A549 (cell line): ENCODE results near the gene VWF.

Experiments used
- CEBPB ChIP-seq, 2 experiments: fragments of >200 bp in 1 of 2; sonication (Bioruptor Twin) in 1 of 2; formaldehyde crosslinking in 1 of 2; IDR thresholded peaks; 2 replicates each; pipeline ENCODE4 v1.6.1; 2012 to 2016
- CTCF ChIP-seq: fragments of >200 bp; sonication (Bioruptor Twin); formaldehyde crosslinking; IDR thresholded peaks from 3 replicates; pipeline ENCODE4 v1.5.1; 2016
- GATA3 ChIP-seq: IDR thresholded peaks from 2 replicates; pipeline ENCODE4 v1.6.1; 2012; ENCODE audit warnings: borderline replicate concordance
- KDM1A ChIP-seq: fragments of 200-600 bp; sonication (generic); IDR thresholded peaks from 2 replicates; pipeline ENCODE4 v1.6.1; 2016; ENCODE audit warnings: low read depth, mild to moderate bottlenecking
- MAX ChIP-seq: IDR thresholded peaks from 2 replicates; pipeline ENCODE4 v1.6.1; 2012
- MYC ChIP-seq: IDR thresholded peaks from 2 replicates; pipeline ENCODE4 v1.6.1; 2012; ENCODE audit warnings: mild to moderate bottlenecking, inconsistent platforms, low read length, improper control_type of control experiment, borderline replicate concordance
- POLR2A ChIP-seq: IDR thresholded peaks from 2 replicates; pipeline ENCODE4 v1.6.1; 2012; ENCODE audit warnings: mild to moderate bottlenecking, low read length
- POLR2AphosphoS2 ChIP-seq: conservative IDR thresholded peaks from 2 replicates; pipeline ENCODE4 v1.6.1; 2012; ENCODE audit warnings: low read length, improper control_type of control experiment, inconsistent platforms
- TP53 ChIP-seq: fragments of 250-450 bp; sonication (Bioruptor Pico); IDR thresholded peaks from 2 replicates; pipeline ENCODE4 v1.5.0; 2021; ENCODE audit warnings: mild to moderate bottlenecking, moderate library complexity
- USF2 ChIP-seq: fragments of 450-650 bp; IDR thresholded peaks from 2 replicates; pipeline ENCODE4 v1.6.1; 2014; ENCODE audit warnings: antibody characterized with exemption
- TF ChIP-seq, protein P1 (sequence below): IDR thresholded peaks from 2 replicates; pipeline ENCODE4 v1.6.1; 2012

DNA sequence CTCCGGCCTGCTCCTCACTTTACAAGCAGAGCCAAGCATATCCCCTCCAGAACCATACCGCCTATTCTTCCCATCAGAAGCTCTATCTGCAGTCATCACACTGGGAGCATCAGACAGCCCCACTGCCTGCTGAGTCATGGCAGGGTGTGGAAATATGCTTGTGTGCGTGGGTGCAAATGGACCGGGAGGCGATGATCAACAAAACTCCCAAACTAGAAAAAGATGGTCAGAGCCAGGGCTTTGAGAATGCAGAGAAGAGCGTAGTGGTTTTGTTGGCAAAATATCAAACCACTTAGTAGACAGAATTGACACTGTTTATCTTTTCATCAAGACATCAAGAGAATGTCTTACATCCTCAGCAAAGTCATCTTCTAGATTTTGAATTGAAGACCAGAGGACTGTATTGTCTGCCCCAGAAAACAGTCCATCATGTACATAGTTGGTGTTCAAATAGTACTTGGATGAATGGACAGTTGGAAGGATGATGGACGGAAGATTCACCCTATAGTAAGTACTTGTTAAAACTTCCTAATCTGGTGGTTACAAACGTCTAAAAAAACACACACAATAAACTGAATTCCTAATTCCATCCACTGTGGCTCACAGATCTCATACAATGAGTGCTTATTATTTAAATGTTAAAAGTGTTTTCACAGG, 54.9 kb downstream of the VWF start:
- no peak for TF ChIP-seq CTCF
- TF ChIP-seq, protein P1, sequence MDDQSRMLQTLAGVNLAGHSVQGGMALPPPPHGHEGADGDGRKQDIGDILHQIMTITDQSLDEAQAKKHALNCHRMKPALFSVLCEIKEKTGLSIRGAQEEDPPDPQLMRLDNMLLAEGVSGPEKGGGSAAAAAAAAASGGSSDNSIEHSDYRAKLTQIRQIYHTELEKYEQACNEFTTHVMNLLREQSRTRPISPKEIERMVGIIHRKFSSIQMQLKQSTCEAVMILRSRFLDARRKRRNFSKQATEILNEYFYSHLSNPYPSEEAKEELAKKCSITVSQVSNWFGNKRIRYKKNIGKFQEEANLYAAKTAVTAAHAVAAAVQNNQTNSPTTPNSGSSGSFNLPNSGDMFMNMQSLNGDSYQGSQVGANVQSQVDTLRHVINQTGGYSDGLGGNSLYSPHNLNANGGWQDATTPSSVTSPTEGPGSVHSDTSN: no peak
- TF ChIP-seq MYC: no peak
- TF ChIP-seq USF2: no peak
- no peak for TF ChIP-seq POLR2A
- TF ChIP-seq CEBPB (IDR thresholded peaks at IDR 0.05): no peak
- no peak for TF ChIP-seq POLR2AphosphoS2
- TF ChIP-seq TP53 (CRISPR knock-in tag): no peak
- no peak for TF ChIP-seq KDM1A
- no peak for TF ChIP-seq GATA3
- no peak for TF ChIP-seq MAX
